K562 (cell line): Measurements from ENCODE around the gene TAL1. TPM values are rescaled to one million over a fixed set of nuclear protein-coding genes. Genes with fewer than 3 reads are reported as not detected.

ENCODE experiments used
- PML ChIP-seq: IDR thresholded peaks from 2 replicates; pipeline ENCODE4 v1.6.1; 2012; ENCODE audit warnings: low read length, inconsistent platforms
- ZNF175 ChIP-seq: fragments of 200-800 bp; sonication (Bioruptor generic); IDR thresholded peaks from 2 replicates; pipeline ENCODE4 v1.6.1; 2016; ENCODE audit warnings: low read depth, mild to moderate bottlenecking, missing genetic modification characterization, missing compliant biosample characterization
- ZNF436 ChIP-seq: fragments of 250-450, 450-650 bp; sonication (Bioruptor Pico); formaldehyde crosslinking; IDR thresholded peaks from 2 replicates; pipeline ENCODE4 v1.7.0; 2020; ENCODE audit warnings: mild to moderate bottlenecking
- polyA plus RNA-seq, 8 experiments: library from polyadenylated mRNA; depleted of rRNA in 4 of 8; stranded (reverse) in 5 of 8; unstranded in 3 of 8; fragments of >200 nt; fragmentation: Nextera tagmentation in 2 of 8; fragmentation: Illumina TruSeq in 1 of 8; extraction: Ambion mirVana in 2 of 8; extraction: Trizol in 1 of 8; gene quantifications; 2 replicates each; pipeline versions ENCODE4 v1.2.1 to v1.2.3, GENCODE V29; 2011 to 2014; ENCODE audit warnings: inconsistent platforms in 1 of 8, missing spikeins in 1 of 8
- total RNA-seq, 7 experiments: library from RNA; depleted of rRNA in 6 of 7; stranded (reverse); fragments of >200 nt in 6 of 7; fragmentation: Illumina TruSeq in 2 of 7; extraction: Trizol in 2 of 7; gene quantifications; 2 replicates each; pipeline versions ENCODE4 v1.2.1 to v1.2.3, GENCODE V29; 2011 to 2021; ENCODE audit warnings: low replicate concordance in 1 of 7
- TF ChIP-seq, protein P1 (sequence below): fragments of 450-650 bp; IDR thresholded peaks from 2 replicates; pipeline ENCODE4 v1.6.1; 2016; ENCODE audit warnings: mild to moderate bottlenecking, moderate library complexity

The TAL1 gene
- total and polyA plus RNA-seq, 9 of the 15 experiments (the other 6 are each of a cell fraction or from before 2014, with no cell fraction given): 18.5 to 106 (median 59.7) TPM

DNA sequence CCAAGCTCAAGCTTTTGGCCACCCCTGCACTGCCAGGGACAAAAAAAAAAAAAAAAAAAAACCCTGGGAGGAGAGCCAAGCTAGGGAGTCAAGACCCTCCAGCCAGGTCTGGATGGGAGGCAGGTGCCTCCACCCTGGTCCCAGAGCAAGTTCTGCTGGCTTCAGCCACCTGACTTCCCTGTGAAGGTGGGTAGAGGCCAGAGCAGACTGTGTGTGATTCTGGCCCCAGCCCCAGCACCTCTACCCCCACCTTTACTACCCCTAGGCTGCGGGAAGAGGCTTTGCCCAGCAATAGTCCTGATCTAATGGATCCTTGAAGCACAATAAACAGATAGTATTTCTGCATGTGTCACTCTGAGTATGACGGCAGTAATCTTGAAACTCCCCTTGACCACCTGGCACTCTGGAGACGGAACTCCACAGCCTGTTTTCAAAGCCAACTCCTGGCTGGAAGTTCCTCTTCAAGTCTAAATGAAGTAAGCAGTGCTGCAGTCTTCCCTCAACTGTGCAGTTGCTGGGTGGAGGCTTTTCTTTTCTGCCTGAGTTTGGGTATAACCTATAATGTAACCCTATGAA, 51.9 kb downstream of the TAL1 start (continued):
- TF ChIP-seq ZNF175 (CRISPR knock-in tag) (no peak), PML (peak; percentile 39), ZNF436 (no peak)
- TF ChIP-seq, protein P1, sequence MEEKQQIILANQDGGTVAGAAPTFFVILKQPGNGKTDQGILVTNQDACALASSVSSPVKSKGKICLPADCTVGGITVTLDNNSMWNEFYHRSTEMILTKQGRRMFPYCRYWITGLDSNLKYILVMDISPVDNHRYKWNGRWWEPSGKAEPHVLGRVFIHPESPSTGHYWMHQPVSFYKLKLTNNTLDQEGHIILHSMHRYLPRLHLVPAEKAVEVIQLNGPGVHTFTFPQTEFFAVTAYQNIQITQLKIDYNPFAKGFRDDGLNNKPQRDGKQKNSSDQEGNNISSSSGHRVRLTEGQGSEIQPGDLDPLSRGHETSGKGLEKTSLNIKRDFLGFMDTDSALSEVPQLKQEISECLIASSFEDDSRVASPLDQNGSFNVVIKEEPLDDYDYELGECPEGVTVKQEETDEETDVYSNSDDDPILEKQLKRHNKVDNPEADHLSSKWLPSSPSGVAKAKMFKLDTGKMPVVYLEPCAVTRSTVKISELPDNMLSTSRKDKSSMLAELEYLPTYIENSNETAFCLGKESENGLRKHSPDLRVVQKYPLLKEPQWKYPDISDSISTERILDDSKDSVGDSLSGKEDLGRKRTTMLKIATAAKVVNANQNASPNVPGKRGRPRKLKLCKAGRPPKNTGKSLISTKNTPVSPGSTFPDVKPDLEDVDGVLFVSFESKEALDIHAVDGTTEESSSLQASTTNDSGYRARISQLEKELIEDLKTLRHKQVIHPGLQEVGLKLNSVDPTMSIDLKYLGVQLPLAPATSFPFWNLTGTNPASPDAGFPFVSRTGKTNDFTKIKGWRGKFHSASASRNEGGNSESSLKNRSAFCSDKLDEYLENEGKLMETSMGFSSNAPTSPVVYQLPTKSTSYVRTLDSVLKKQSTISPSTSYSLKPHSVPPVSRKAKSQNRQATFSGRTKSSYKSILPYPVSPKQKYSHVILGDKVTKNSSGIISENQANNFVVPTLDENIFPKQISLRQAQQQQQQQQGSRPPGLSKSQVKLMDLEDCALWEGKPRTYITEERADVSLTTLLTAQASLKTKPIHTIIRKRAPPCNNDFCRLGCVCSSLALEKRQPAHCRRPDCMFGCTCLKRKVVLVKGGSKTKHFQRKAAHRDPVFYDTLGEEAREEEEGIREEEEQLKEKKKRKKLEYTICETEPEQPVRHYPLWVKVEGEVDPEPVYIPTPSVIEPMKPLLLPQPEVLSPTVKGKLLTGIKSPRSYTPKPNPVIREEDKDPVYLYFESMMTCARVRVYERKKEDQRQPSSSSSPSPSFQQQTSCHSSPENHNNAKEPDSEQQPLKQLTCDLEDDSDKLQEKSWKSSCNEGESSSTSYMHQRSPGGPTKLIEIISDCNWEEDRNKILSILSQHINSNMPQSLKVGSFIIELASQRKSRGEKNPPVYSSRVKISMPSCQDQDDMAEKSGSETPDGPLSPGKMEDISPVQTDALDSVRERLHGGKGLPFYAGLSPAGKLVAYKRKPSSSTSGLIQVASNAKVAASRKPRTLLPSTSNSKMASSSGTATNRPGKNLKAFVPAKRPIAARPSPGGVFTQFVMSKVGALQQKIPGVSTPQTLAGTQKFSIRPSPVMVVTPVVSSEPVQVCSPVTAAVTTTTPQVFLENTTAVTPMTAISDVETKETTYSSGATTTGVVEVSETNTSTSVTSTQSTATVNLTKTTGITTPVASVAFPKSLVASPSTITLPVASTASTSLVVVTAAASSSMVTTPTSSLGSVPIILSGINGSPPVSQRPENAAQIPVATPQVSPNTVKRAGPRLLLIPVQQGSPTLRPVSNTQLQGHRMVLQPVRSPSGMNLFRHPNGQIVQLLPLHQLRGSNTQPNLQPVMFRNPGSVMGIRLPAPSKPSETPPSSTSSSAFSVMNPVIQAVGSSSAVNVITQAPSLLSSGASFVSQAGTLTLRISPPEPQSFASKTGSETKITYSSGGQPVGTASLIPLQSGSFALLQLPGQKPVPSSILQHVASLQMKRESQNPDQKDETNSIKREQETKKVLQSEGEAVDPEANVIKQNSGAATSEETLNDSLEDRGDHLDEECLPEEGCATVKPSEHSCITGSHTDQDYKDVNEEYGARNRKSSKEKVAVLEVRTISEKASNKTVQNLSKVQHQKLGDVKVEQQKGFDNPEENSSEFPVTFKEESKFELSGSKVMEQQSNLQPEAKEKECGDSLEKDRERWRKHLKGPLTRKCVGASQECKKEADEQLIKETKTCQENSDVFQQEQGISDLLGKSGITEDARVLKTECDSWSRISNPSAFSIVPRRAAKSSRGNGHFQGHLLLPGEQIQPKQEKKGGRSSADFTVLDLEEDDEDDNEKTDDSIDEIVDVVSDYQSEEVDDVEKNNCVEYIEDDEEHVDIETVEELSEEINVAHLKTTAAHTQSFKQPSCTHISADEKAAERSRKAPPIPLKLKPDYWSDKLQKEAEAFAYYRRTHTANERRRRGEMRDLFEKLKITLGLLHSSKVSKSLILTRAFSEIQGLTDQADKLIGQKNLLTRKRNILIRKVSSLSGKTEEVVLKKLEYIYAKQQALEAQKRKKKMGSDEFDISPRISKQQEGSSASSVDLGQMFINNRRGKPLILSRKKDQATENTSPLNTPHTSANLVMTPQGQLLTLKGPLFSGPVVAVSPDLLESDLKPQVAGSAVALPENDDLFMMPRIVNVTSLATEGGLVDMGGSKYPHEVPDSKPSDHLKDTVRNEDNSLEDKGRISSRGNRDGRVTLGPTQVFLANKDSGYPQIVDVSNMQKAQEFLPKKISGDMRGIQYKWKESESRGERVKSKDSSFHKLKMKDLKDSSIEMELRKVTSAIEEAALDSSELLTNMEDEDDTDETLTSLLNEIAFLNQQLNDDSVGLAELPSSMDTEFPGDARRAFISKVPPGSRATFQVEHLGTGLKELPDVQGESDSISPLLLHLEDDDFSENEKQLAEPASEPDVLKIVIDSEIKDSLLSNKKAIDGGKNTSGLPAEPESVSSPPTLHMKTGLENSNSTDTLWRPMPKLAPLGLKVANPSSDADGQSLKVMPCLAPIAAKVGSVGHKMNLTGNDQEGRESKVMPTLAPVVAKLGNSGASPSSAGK: no peak
